GM12872 (cell line): Measurements from ENCODE around the gene GPX5.

Experiments used
- TF ChIP-seq, protein P1 (sequence below): IDR thresholded peaks from 3 replicates; pipeline ENCODE4 v1.5.1; 2011; ENCODE audit warnings: low read depth, mild to moderate bottlenecking, low read length, moderate library complexity; ENCODE audit not compliant: insufficient read depth

The GPX5 gene

DNA sequence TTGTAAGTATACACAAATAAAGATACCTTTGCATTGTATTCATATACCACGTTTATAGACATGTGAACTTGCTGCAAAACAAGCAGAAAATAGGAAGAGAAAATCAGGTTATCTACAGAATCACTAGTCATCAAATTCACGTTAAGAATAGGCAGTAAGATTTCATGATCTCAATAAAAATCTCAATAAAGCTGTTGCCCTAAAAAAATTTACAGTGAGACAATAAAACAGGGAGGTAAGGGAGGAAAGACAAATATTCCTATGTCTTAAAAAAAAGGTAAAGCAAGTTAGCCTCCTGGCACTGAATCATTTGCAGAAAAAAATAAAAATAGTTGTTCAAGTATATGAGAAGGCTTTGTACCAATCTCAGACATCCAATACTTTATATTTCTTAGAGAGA is 44.1 kb downstream of the GPX5 start:
- TF ChIP-seq, protein P1, sequence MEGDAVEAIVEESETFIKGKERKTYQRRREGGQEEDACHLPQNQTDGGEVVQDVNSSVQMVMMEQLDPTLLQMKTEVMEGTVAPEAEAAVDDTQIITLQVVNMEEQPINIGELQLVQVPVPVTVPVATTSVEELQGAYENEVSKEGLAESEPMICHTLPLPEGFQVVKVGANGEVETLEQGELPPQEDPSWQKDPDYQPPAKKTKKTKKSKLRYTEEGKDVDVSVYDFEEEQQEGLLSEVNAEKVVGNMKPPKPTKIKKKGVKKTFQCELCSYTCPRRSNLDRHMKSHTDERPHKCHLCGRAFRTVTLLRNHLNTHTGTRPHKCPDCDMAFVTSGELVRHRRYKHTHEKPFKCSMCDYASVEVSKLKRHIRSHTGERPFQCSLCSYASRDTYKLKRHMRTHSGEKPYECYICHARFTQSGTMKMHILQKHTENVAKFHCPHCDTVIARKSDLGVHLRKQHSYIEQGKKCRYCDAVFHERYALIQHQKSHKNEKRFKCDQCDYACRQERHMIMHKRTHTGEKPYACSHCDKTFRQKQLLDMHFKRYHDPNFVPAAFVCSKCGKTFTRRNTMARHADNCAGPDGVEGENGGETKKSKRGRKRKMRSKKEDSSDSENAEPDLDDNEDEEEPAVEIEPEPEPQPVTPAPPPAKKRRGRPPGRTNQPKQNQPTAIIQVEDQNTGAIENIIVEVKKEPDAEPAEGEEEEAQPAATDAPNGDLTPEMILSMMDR = no peak

DNA sequence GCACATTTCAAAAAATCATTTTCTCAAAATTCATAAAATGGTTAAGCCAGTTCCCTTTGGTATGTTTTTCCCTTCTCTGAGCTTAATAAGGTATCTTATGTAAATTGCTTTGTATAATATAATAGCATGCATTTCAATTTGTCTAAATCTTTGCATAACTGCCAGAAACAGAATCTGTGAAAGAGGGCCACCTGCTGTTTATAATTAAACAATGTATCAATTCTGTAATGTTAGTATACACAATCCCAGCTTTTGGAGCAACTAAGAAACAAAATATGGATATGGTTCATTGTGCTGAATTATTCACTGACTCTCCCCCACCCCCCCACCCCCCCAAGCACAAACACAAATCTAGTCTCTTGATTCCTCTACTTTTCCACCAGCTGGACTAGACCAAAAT is 54.8 kb downstream of the GPX5 start:
- TF ChIP-seq, protein P1 = no peak; the same call in 2 of the 3 replicates

- TF ChIP-seq, protein P1 = no peak
Observed at GRCh38 chr6:28583463-28583862, 57.8 kb downstream of the GPX5 start.
